Adrenal gland (tissue), 12 donors: ENCODE measurements around the gene ITGB5. TPM values are rescaled to one million over a fixed set of nuclear protein-coding genes. Genes with fewer than 3 reads are reported as not detected.

ENCODE experiments used
- DNase-seq, 7 donors: peaks; one replicate each; pipeline ENCODE4 v3.0.0-alpha.2; 2019 to 2020
- H3K27ac ChIP-seq, 5 donors: fragments of 200-600 bp; sonication (generic) in 4 of 5; 1 replicate in 3 of 5; 2 replicates in 2 of 5; pipeline versions ENCODE4 v1.5.1 to v1.8.0; 2016 to 2020; ENCODE audit warnings: mild to moderate bottlenecking in 1 of 5
- H3K27me3 ChIP-seq: fragments of 200-600 bp; 2 replicates; pipeline ENCODE4 v1.8.0; 2021
- H3K36me3 ChIP-seq, 2 donors: fragments of 200-600 bp; replicated peaks in 1 of 2; 1 replicate in 1 of 2; 2 replicates in 1 of 2; pipeline versions ENCODE4 v1.5.1 to v1.8.0; 2018 to 2022
- H3K4me1 ChIP-seq, 2 donors: fragments of 200-600 bp; replicated peaks in 1 of 2; 1 replicate in 1 of 2; 2 replicates in 1 of 2; pipeline versions ENCODE4 v1.5.1 to v1.8.0; 2018 to 2021
- H3K4me3 ChIP-seq, 4 donors: fragments of 200-600 bp; sonication (generic) in 3 of 4; one replicate each; pipeline ENCODE4 v1.5.1; 2016 to 2018
- H3K9me3 ChIP-seq, 3 donors: fragments of 200-600 bp; sonication (generic) in 1 of 3; replicated peaks in 1 of 3; 1 replicate in 2 of 3; 2 replicates in 1 of 3; pipeline versions ENCODE4 v1.5.1 to v1.8.0; 2016 to 2021
- CTCF ChIP-seq, 6 experiments: fragments of 450-650 bp in 4 of 6; fragments of 200-600 bp in 2 of 6; sonication (generic) in 1 of 6; IDR thresholded peaks; 1 replicate in 5 of 6; 2 replicates in 1 of 6; pipeline versions ENCODE4 v1.5.1 to v1.8.0; 2016 to 2021; ENCODE audit warnings: antibody characterized with exemption in 6 of 6, mild to moderate bottlenecking in 2 of 6, moderate library complexity in 1 of 6
- POLR2A ChIP-seq, 2 donors: fragments of 450-650 bp; IDR thresholded peaks; one replicate each; pipeline ENCODE4 v1.6.1; 2017; ENCODE audit warnings: antibody characterized with exemption in 2 of 2, mild to moderate bottlenecking in 2 of 2, moderate library complexity in 1 of 2
- WGBS, 4 donors: extraction: QIAGEN DNeasy Blood & Tissue Kit in 2 of 4; methylation state at CpG; one replicate each; pipeline versions ENCODE4 v1.1.5 to v1.1.7; 2013 to 2017; 5-methylcytosine and 5-hydroxymethylcytosine counted together
- intact Hi-C, 2 donors: fragments of 100-400 bp; cut with DNase I; formaldehyde crosslinking; loops; one replicate each; pipeline versions ENCODE4 v1.14.1 to v1.15.0; 2022 to 2023
- polyA plus RNA-seq, 3 donors: library from polyadenylated mRNA; stranded (reverse); fragments of 200-250 nt in 2 of 3; fragments of 350-450 nt in 1 of 3; fragmentation: Illumina TruSeq in 1 of 3; extraction: RNeasy Lipid Tissue Mini Kit (QIAGEN cat#74804) in 1 of 3; gene quantifications; one replicate each; pipeline ENCODE4 v1.2.3, GENCODE V29; 2013 to 2014
- total RNA-seq, 9 donors: library from RNA; depleted of rRNA in 4 of 9; stranded (reverse); fragments of >200 nt in 4 of 9; fragments of 120-200 nt in 1 of 9; fragmentation: NEBNext Ultra II Directional in 1 of 9; extraction: Animal tissue kit (Norgen Biotek cat#: 25700) in 1 of 9; gene quantifications; one replicate each; pipeline versions ENCODE4 v1.1.0 to v1.2.4, GENCODE V29; 2013 to 2023
- donor health status: healthy with polysubstance abuse.
- donor health status: Bipolar disorder and iron deficiency.
- donor health status: DM: yes; HTN: yes; CAD: no.
- donor health status: DM: no; HTN: no; CAD: no.
- donor health status: DM: no; HTN: no; CAD: no.
- donor health status: DM: yes; HTN: yes; CAD: no.

Gene ITGB5
- total and polyA plus RNA-seq, 12 donors, result 9.4 to 404 (median 94.8) TPM

GRCh38 chr3:124747111-124747981, 139.8 kb downstream of the ITGB5 start:
- intact Hi-C loops, result no loop called here
- H3K4me1 ChIP-seq, result peaks cover 0 to 3% of the 10 kb centered on the region in 2 donors
- H3K4me3 ChIP-seq, result no peak overlapping the region
- DNase-seq, result no peak
- H3K27ac ChIP-seq, result no peak overlapping the region
- TF ChIP-seq CTCF (IDR thresholded peaks at IDR 0.05) (no peak), POLR2A (IDR thresholded peaks at IDR 0.05) (no peak)
- WGBS, 4 donors, result 84 to 93% (median 88%) methylated on average over 13 to 14 of the region's 14 CpGs
- H3K9me3 ChIP-seq, result no peaks in the 10 kb centered on the region
- no peaks in the 10 kb centered on the region for H3K27me3 ChIP-seq
- peaks cover 0 to 26% of the 10 kb centered on the region in 2 donors for H3K36me3 ChIP-seq

- H3K27me3 ChIP-seq, result no peaks in the 10 kb centered on the region
- no peak overlapping the region for H3K4me3 ChIP-seq
- no peak for DNase-seq
- intact Hi-C loops, result no loop called here
- no peak overlapping the region for H3K27ac ChIP-seq
- H3K4me1 ChIP-seq, result peaks cover 0 to 3% of the 10 kb centered on the region in 2 donors
- H3K9me3 ChIP-seq, result no peaks in the 10 kb centered on the region
- 96 to 97% (median 97%) methylated on average over 6 of the region's 6 CpGs; no CpG with 5 or more reads in 1 of the 4 donors for WGBS, 4 donors
- H3K36me3 ChIP-seq, result peaks cover 0 to 37% of the 10 kb centered on the region in 2 donors
- no peak for TF ChIP-seq CTCF (IDR thresholded peaks at IDR 0.05)
- TF ChIP-seq POLR2A (IDR thresholded peaks at IDR 0.05), result no peak
Observed at GRCh38 chr3:124745756-124746155, 141.4 kb downstream of the ITGB5 start.

- Histone ChIP-seq H3K9me3 (no peaks in the 10 kb centered on the region), H3K27me3 (no peaks in the 10 kb centered on the region), H3K27ac (peak overlapping the region in 1 of 5 donors; percentile 27), H3K36me3 (peaks cover 0 to 77% of the 10 kb centered on the region in 2 donors), H3K4me1 (no peaks in the 10 kb centered on the region), H3K4me3 (no peak overlapping the region)
- intact Hi-C loops, result no loop called here
- TF ChIP-seq CTCF (IDR thresholded peaks at IDR 0.05), result no peak
- TF ChIP-seq POLR2A (IDR thresholded peaks at IDR 0.05), result no peak
- 79 to 81% (median 81%) methylated on average over 6 of the region's 6 CpGs for WGBS, 4 donors
- DNase-seq, result peak in 5 of 7 donors; percentile 40 to 60 (median 51)
Observed at GRCh38 chr3:124741027-124741426, 146.1 kb downstream of the ITGB5 start.

GRCh38 chr3:124731760-124732159, 155.4 kb downstream of the ITGB5 start:
- Histone ChIP-seq H3K4me1 (peaks cover 12 to 30% of the 10 kb centered on the region in 2 donors), H3K4me3 (no peak overlapping the region), H3K27me3 (no peaks in the 10 kb centered on the region), H3K36me3 (peaks cover 0 to 15% of the 10 kb centered on the region in 2 donors), H3K9me3 (no peaks in the 10 kb centered on the region), H3K27ac (no peak overlapping the region)
- 90 to 92% (median 91%) methylated on average over 3 to 4 of the region's 4 CpGs for WGBS, 4 donors
- TF ChIP-seq CTCF (IDR thresholded peaks at IDR 0.05), result no peak
- no peak for TF ChIP-seq POLR2A (IDR thresholded peaks at IDR 0.05)
- intact Hi-C loops, result no loop called here
- DNase-seq, result no peak
